Neural crest cell (in vitro differentiated cells): ENCODE results near the gene SH3TC1. TPM values are rescaled to one million over a fixed set of nuclear protein-coding genes. Genes with fewer than 3 reads are reported as not detected.

Experiments
- DNase-seq: peaks from one replicate; pipeline ENCODE4 v3.0.0; 2021; ENCODE audit warnings: low read depth, mixed read lengths, low spot score
- H3K27ac Mint-ChIP-seq: one replicate; pipeline ENCODE4 v1.8.0; 2021; ENCODE audit warnings: mild to moderate bottlenecking, mixed read lengths; ENCODE audit not compliant: unreplicated experiment
- H3K27me3 Mint-ChIP-seq: 2 replicates; pipeline ENCODE4 v1.8.0; 2021; ENCODE audit warnings: low read depth, mild to moderate bottlenecking, mixed read lengths
- H3K36me3 Mint-ChIP-seq: 2 replicates; pipeline ENCODE4 v1.8.0; 2021; ENCODE audit warnings: low read depth, mild to moderate bottlenecking, mixed read lengths
- H3K4me1 Mint-ChIP-seq: 2 replicates; pipeline ENCODE4 v1.8.0; 2021; ENCODE audit warnings: mixed read lengths
- H3K4me3 Mint-ChIP-seq: one replicate; pipeline ENCODE4 v1.8.0; 2021; ENCODE audit warnings: mild to moderate bottlenecking, mixed read lengths
- H3K9me3 Mint-ChIP-seq: 2 replicates; pipeline ENCODE4 v1.8.0; 2021; ENCODE audit warnings: mixed read lengths
- CTCF ChIP-seq: fragments of 200-600 bp; sonication (generic); conservative IDR thresholded peaks from 2 replicates; pipeline ENCODE4 v1.5.0; 2021; ENCODE audit warnings: antibody characterized with exemption, mild to moderate bottlenecking
- total RNA-seq: library from RNA; stranded (reverse); gene quantifications from 2 replicates; pipeline ENCODE4 v1.2.1, GENCODE V29; 2021

SH3TC1 gene
- total RNA-seq, 1 donor from 2014 or later = 2.7 TPM

GRCh38 chr4:8289151-8289750, 90.2 kb downstream of the SH3TC1 start:
- TF ChIP-seq CTCF = no peak
- no peak for DNase-seq
- no peaks in the 10 kb centered on the region for H3K27me3 Mint-ChIP-seq
- H3K27ac Mint-ChIP-seq = no peak overlapping the region
- H3K36me3 Mint-ChIP-seq = no peaks in the 10 kb centered on the region
- no peaks in the 10 kb centered on the region for H3K9me3 Mint-ChIP-seq
- H3K4me1 Mint-ChIP-seq = no peaks in the 10 kb centered on the region
- no peak overlapping the region for H3K4me3 Mint-ChIP-seq

- no peaks in the 10 kb centered on the region for H3K36me3 Mint-ChIP-seq
- no peak for DNase-seq
- H3K9me3 Mint-ChIP-seq = peaks cover 5% of the 10 kb centered on the region
- no peak for TF ChIP-seq CTCF
- H3K4me3 Mint-ChIP-seq = no peak overlapping the region
- H3K27me3 Mint-ChIP-seq = no peaks in the 10 kb centered on the region
- H3K27ac Mint-ChIP-seq = peak overlapping the region; percentile 19
- no peaks in the 10 kb centered on the region for H3K4me1 Mint-ChIP-seq
These were observed 91.0 kb downstream of the SH3TC1 start for GRCh38 chr4:8289956-8290700.

- no peaks in the 10 kb centered on the region for H3K27me3 Mint-ChIP-seq
- H3K4me1 Mint-ChIP-seq = no peaks in the 10 kb centered on the region
- no peak overlapping the region for H3K4me3 Mint-ChIP-seq
- H3K36me3 Mint-ChIP-seq = no peaks in the 10 kb centered on the region
- peaks cover 5% of the 10 kb centered on the region for H3K9me3 Mint-ChIP-seq
- no peak for DNase-seq
- H3K27ac Mint-ChIP-seq = no peak overlapping the region
- no peak for TF ChIP-seq CTCF
These were observed 91.5 kb downstream of the SH3TC1 start for GRCh38 chr4:8290701-8290970.

Other genes with a start within 250 kb of the SH3TC1 start
- gene ABLIM2, start 40.5 kb upstream of the SH3TC1 start, total RNA-seq = 3.8 and 6.8 TPM in 2 replicates
- 3.4 and 3.7 TPM in 2 replicates for gene HTRA3, start 70.5 kb downstream of the SH3TC1 start, total RNA-seq
- 16.6 and 24.6 TPM in 2 replicates for gene ACOX3, start 241.4 kb downstream of the SH3TC1 start, total RNA-seq
- 20.1 and 24.7 TPM in 2 replicates for gene TRMT44, start 241.5 kb downstream of the SH3TC1 start, total RNA-seq